HG03558 (cell line): ENCODE measurements around the gene ASPHD1.
A peak's percentile ranks its signal among the peaks of the same experiment; 100 is the strongest.
"Not testable (repeated sequence)": the region's sequence is repeated elsewhere in the genome, so short reads cannot be mapped to it uniquely, and the experiment has no call there.

Experiments used
- ATAC-seq: cut with Tn5 transposase; IDR thresholded peaks from one replicate; pipeline ENCODE4 v1.9.1; 2021; ENCODE audit warnings: moderate number of reproducible peaks; ENCODE audit not compliant: unreplicated experiment; ENCODE audit errors: extremely low read depth

ASPHD1 gene

GRCh38 chr16:29905668-29906067 is 5.4 kb downstream of the ASPHD1 start:
- no peak for ATAC-seq

- ATAC-seq = no peak
Observed at GRCh38 chr16:29906520-29907244, 6.4 kb downstream of the ASPHD1 start.

- no peak for ATAC-seq
Observed at GRCh38 chr16:29907973-29908372, 7.7 kb downstream of the ASPHD1 start.

GRCh38 chr16:29908719-29909220 is 8.5 kb downstream of the ASPHD1 start:
- ATAC-seq = no peak

GRCh38 chr16:29909391-29909790 is 9.1 kb downstream of the ASPHD1 start:
- no peak for ATAC-seq

GRCh38 chr16:29909851-29910250 is 9.6 kb downstream of the ASPHD1 start:
- ATAC-seq = not testable (repeated sequence)

- ATAC-seq = no peak
Observed at GRCh38 chr16:29910819-29911675, 10.8 kb downstream of the ASPHD1 start.

GRCh38 chr16:29911676-29912010 is 11.4 kb downstream of the ASPHD1 start:
- no peak for ATAC-seq

GRCh38 chr16:29912087-29912486 is 11.8 kb downstream of the ASPHD1 start:
- ATAC-seq = no peak

- no peak for ATAC-seq
Observed at GRCh38 chr16:29913514-29913913, 13.2 kb downstream of the ASPHD1 start.

- ATAC-seq = no peak
Observed at GRCh38 chr16:29915590-29916247, 15.4 kb downstream of the ASPHD1 start.

- ATAC-seq = no peak
Observed at GRCh38 chr16:29916979-29917378, 16.7 kb downstream of the ASPHD1 start.

GRCh38 chr16:29920288-29921033 is 20.2 kb downstream of the ASPHD1 start:
- ATAC-seq = no peak

- ATAC-seq = no peak
Observed at GRCh38 chr16:29921034-29921385, 20.7 kb downstream of the ASPHD1 start.

GRCh38 chr16:29922326-29922725 is 22.0 kb downstream of the ASPHD1 start:
- ATAC-seq = no peak

- no peak for ATAC-seq
Observed at GRCh38 chr16:29922986-29923501, 22.8 kb downstream of the ASPHD1 start.

- ATAC-seq = no peak
Observed at GRCh38 chr16:29925105-29925756, 24.9 kb downstream of the ASPHD1 start.

- ATAC-seq = peak; percentile 67
Observed at GRCh38 chr16:29925781-29926710, 25.8 kb downstream of the ASPHD1 start, which contains the start of gene KCTD13. Gene KCTD13, minus strand, starts transcription at chr16:29926226. Its CDS starts 193 bp downstream, at chr16:29926033.

- no peak for ATAC-seq
Observed at GRCh38 chr16:29926711-29927052, 26.4 kb downstream of the ASPHD1 start.
